Spleen (tissue), 7 donors: ENCODE results near the gene FHIP1A.

Experiments used
- POLR2A ChIP-seq, 3 donors: fragments of 450-650 bp; IDR thresholded peaks; one replicate each; pipeline ENCODE4 v1.5.1; 2017; ENCODE audit warnings: antibody characterized with exemption in 3 of 3, mild to moderate bottlenecking in 1 of 3
- POLR2AphosphoS5 ChIP-seq, 3 donors: sonication (generic); formaldehyde crosslinking; IDR thresholded peaks; one replicate each; pipeline ENCODE4 v1.5.1; 2017; ENCODE audit warnings: antibody characterized with exemption in 3 of 3
- TF ChIP-seq, protein P1 (sequence below), 11 experiments: fragments of 200-600 bp in 7 of 11; fragments of 450-650 bp in 4 of 11; sonication (generic) in 4 of 11; IDR thresholded peaks in 8 of 11; conservative IDR thresholded peaks in 3 of 11; 1 replicate in 7 of 11; 2 replicates in 4 of 11; pipeline versions ENCODE4 v1.4.0 to v1.8.0; 2016 to 2021; ENCODE audit warnings: antibody characterized with exemption in 11 of 11, inconsistent platforms in 4 of 11, mild to moderate bottlenecking in 1 of 11
- donor health status: DM: no; HTN: no; CAD: no; lungs with moderate emphysema.
- donor health status: DM: no; HTN: no; CAD: no.
- donor health status: DM: no; HTN: no; CAD: no.

DNA sequence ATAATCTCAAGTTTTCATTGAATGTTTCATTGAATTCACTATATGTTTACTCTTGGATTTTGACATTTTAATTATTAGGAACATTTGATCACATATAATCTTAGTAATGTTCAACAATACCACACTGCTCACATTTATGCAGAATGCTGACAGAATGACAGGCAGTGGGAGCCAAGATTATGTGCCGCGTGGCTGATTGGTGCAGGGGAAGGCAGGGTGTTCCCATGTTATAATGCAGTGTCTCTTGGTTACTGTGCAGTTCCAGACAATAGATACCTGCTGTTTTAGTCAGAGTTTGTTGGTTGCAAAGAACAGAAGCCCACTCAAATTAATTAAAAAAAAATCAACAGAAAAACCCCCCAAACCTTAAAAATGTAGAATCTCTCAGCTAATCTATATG, 33.0 kb downstream of the FHIP1A start:
- TF ChIP-seq, protein P1, sequence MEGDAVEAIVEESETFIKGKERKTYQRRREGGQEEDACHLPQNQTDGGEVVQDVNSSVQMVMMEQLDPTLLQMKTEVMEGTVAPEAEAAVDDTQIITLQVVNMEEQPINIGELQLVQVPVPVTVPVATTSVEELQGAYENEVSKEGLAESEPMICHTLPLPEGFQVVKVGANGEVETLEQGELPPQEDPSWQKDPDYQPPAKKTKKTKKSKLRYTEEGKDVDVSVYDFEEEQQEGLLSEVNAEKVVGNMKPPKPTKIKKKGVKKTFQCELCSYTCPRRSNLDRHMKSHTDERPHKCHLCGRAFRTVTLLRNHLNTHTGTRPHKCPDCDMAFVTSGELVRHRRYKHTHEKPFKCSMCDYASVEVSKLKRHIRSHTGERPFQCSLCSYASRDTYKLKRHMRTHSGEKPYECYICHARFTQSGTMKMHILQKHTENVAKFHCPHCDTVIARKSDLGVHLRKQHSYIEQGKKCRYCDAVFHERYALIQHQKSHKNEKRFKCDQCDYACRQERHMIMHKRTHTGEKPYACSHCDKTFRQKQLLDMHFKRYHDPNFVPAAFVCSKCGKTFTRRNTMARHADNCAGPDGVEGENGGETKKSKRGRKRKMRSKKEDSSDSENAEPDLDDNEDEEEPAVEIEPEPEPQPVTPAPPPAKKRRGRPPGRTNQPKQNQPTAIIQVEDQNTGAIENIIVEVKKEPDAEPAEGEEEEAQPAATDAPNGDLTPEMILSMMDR (IDR thresholded peaks at IDR 0.05 in 8 of 11, conservative IDR thresholded peaks at IDR 0.05 in 3 of 11) = no peak
- TF ChIP-seq POLR2AphosphoS5 (IDR thresholded peaks at IDR 0.05) (no peak), POLR2A (IDR thresholded peaks at IDR 0.05) (no peak)
